Testis (tissue), 3 donors: ENCODE measurements around the gene TBC1D9. TPM values are rescaled to one million over a fixed set of nuclear protein-coding genes. Genes with fewer than 3 reads are reported as not detected.

Source experiments
- DNase-seq: peaks from one replicate; pipeline ENCODE4 v3.0.0-alpha.2; 2019
- H3K27ac ChIP-seq, 2 donors: fragments of 200-600 bp; sonication (generic); one replicate each; pipeline ENCODE4 v1.5.1; 2019
- H3K27me3 ChIP-seq: fragments of 200-600 bp; sonication (generic); one replicate; pipeline ENCODE4 v1.5.1; 2019
- H3K36me3 ChIP-seq: fragments of 200-600 bp; sonication (generic); one replicate; pipeline ENCODE4 v1.5.1; 2017; ENCODE audit warnings: low read depth; ENCODE audit errors: missing control alignments
- H3K4me1 ChIP-seq: fragments of 200-600 bp; sonication (generic); one replicate; pipeline ENCODE4 v1.5.1; 2019
- H3K4me3 ChIP-seq, 2 donors: fragments of 200-600 bp; sonication (generic); one replicate each; pipeline ENCODE4 v1.5.1; 2017 to 2019
- H3K9me3 ChIP-seq: fragments of 200-600 bp; sonication (generic); one replicate; pipeline ENCODE4 v1.5.1; 2017
- CTCF ChIP-seq, 3 experiments: fragments of 450-650 bp in 2 of 3; fragments of 200-600 bp in 1 of 3; sonication (generic) in 1 of 3; IDR thresholded peaks; one replicate each; pipeline ENCODE4 v1.5.1; 2016 to 2019; ENCODE audit warnings: antibody characterized with exemption in 3 of 3, mild to moderate bottlenecking in 2 of 3, moderate library complexity in 1 of 3
- POLR2A ChIP-seq: fragments of 450-650 bp; IDR thresholded peaks from one replicate; pipeline ENCODE4 v1.6.1; 2017; ENCODE audit warnings: antibody characterized with exemption, mild to moderate bottlenecking, moderate library complexity
- WGBS, 2 donors: methylation state at CpG; one replicate each; pipeline ENCODE4 v1.1.5; 2018; 5-methylcytosine and 5-hydroxymethylcytosine counted together
- intact Hi-C: fragments of 100-400 bp; cut with DNase I; formaldehyde crosslinking; loops from one replicate; pipeline ENCODE4 v1.15.1; 2023; ENCODE audit warnings: low total_unique reads
- polyA plus RNA-seq: library from polyadenylated mRNA; stranded (reverse); fragments of 350-450 nt; fragmentation: Illumina TruSeq; extraction: RNeasy Lipid Tissue Mini Kit (QIAGEN cat#74804); gene quantifications from one replicate; pipeline ENCODE4 v1.2.3, GENCODE V29; 2014; ENCODE audit warnings: low read depth, low replicate concordance; ENCODE audit not compliant: insufficient read depth
- total RNA-seq, 2 donors: library from RNA; depleted of rRNA; stranded (reverse); fragments of >200 nt; gene quantifications; one replicate each; pipeline ENCODE4 v1.2.3, GENCODE V29; 2016

TBC1D9 gene
- total and polyA plus RNA-seq, 3 donors from 2014 or later: 8.6 to 13.1 (median 9.8) TPM

GRCh38 chr4:140648716-140649308 is 107.4 kb downstream of the TBC1D9 start:
- no peak for TF ChIP-seq CTCF (IDR thresholded peaks at IDR 0.05)
- TF ChIP-seq POLR2A: no peak
- WGBS, 2 donors: 49 to 67% methylated on average over 2 of the region's 2 CpGs
- intact Hi-C loops: no loop called here
- Histone ChIP-seq H3K4me3 (no peak overlapping the region), H3K27me3 (no peaks in the 10 kb centered on the region), H3K27ac (no peak overlapping the region), H3K36me3 (no peaks in the 10 kb centered on the region), H3K9me3 (no peaks in the 10 kb centered on the region), H3K4me1 (peaks cover 7% of the 10 kb centered on the region)
- DNase-seq: no peak

- Histone ChIP-seq H3K27me3 (no peaks in the 10 kb centered on the region), H3K4me1 (peaks cover 17% of the 10 kb centered on the region), H3K27ac (no peak overlapping the region), H3K9me3 (no peaks in the 10 kb centered on the region), H3K36me3 (no peaks in the 10 kb centered on the region), H3K4me3 (no peak overlapping the region)
- 54 to 62% methylated on average over 9 of the region's 9 CpGs for WGBS, 2 donors
- intact Hi-C loops: no loop called here
- TF ChIP-seq CTCF (IDR thresholded peaks at IDR 0.05): no peak
- TF ChIP-seq POLR2A: no peak
- DNase-seq: no peak
Measured at GRCh38 chr4:140645614-140646412, 110.4 kb downstream of the TBC1D9 start.

- WGBS, 2 donors: 91 to 93% methylated on average over 11 of the region's 11 CpGs
- DNase-seq: no peak
- intact Hi-C loops: no loop called here
- Histone ChIP-seq H3K4me3 (no peak overlapping the region), H3K27ac (no peak overlapping the region), H3K36me3 (no peaks in the 10 kb centered on the region), H3K9me3 (no peaks in the 10 kb centered on the region), H3K4me1 (peaks cover 17% of the 10 kb centered on the region), H3K27me3 (no peaks in the 10 kb centered on the region)
- no peak for TF ChIP-seq CTCF (IDR thresholded peaks at IDR 0.05)
- TF ChIP-seq POLR2A: no peak
Measured at GRCh38 chr4:140645196-140645595, 111.0 kb downstream of the TBC1D9 start.

GRCh38 chr4:140644470-140645185 is 111.6 kb downstream of the TBC1D9 start:
- peaks cover 17% of the 10 kb centered on the region for H3K4me1 ChIP-seq
- no peaks in the 10 kb centered on the region for H3K9me3 ChIP-seq
- TF ChIP-seq POLR2A (no peak), CTCF (IDR thresholded peaks at IDR 0.05) (no peak)
- intact Hi-C loops: no loop called here
- DNase-seq: no peak
- H3K4me3 ChIP-seq: no peak overlapping the region
- no peak overlapping the region for H3K27ac ChIP-seq
- H3K27me3 ChIP-seq: no peaks in the 10 kb centered on the region
- no peaks in the 10 kb centered on the region for H3K36me3 ChIP-seq
- 84 to 85% methylated on average over 13 to 25 of the region's 25 CpGs for WGBS, 2 donors
